PC-9 (cell line): ENCODE results near the gene ETNK1.

Experiments used
- CTCF ChIP-seq: fragments of 200-600 bp; sonication (generic); conservative IDR thresholded peaks from 2 replicates; pipeline ENCODE4 v1.6.1; 2017; ENCODE audit warnings: mixed run types, antibody characterized with exemption, mild to moderate bottlenecking, moderate library complexity
- EZH2 ChIP-seq: fragments of 200-600 bp; sonication (generic); IDR thresholded peaks from 2 replicates; pipeline ENCODE4 v1.8.0; 2017; ENCODE audit warnings: antibody characterized with exemption, low read depth

GRCh38 chr12:22576065-22576464 is 48.9 kb upstream of the ETNK1 start:
- no peak for TF ChIP-seq CTCF
- no peak for TF ChIP-seq EZH2
